Measurements from ENCODE around the gene VPS39.

VPS39 gene

DNA sequence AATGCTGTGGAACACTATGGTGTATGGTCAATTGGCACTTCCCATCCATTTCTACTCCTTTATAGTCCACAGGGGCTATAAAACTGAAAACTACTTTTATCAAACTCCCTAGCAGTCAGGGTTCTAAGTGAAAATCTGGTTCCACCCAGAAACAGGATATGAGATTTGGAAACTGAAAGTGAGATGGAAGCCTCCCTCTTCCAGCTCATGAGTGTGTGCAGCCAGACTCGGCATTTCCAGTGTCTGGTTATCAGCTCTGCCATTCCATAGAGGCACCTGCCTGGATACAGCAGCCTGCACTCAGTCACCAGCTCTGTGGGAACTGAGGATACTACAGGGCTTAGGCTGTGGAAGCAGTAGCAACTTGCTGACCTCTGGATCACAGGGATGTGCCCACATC lies 37.0 kb downstream of the VPS39 start:
- H2AFZ ChIP-seq (ENCODE audit: low read depth, low read length) = no peak overlapping the region
- no peak for TF ChIP-seq EZH2phosphoT487 (IDR thresholded peaks at IDR 0.05; ENCODE audit: low read depth)
- TF ChIP-seq, protein P1, sequence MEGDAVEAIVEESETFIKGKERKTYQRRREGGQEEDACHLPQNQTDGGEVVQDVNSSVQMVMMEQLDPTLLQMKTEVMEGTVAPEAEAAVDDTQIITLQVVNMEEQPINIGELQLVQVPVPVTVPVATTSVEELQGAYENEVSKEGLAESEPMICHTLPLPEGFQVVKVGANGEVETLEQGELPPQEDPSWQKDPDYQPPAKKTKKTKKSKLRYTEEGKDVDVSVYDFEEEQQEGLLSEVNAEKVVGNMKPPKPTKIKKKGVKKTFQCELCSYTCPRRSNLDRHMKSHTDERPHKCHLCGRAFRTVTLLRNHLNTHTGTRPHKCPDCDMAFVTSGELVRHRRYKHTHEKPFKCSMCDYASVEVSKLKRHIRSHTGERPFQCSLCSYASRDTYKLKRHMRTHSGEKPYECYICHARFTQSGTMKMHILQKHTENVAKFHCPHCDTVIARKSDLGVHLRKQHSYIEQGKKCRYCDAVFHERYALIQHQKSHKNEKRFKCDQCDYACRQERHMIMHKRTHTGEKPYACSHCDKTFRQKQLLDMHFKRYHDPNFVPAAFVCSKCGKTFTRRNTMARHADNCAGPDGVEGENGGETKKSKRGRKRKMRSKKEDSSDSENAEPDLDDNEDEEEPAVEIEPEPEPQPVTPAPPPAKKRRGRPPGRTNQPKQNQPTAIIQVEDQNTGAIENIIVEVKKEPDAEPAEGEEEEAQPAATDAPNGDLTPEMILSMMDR (IDR thresholded peaks at IDR 0.05; ENCODE audit: low read depth, low read length) = no peak
- H3K27me3 ChIP-seq (ENCODE audit: low read depth, low read length) = no peaks in the 10 kb centered on the region
- H3K9ac ChIP-seq (ENCODE audit: low read length) = no peak overlapping the region
- peaks cover 9% of the 10 kb centered on the region for H3K4me1 ChIP-seq (ENCODE audit: low read length)
- no peak overlapping the region for H3K27ac ChIP-seq (ENCODE audit: low read length)
- no peak overlapping the region for H3K4me3 ChIP-seq (ENCODE audit: low read length)
- H3K79me2 ChIP-seq (ENCODE audit: low read length) = no peaks in the 10 kb centered on the region
- no peaks in the 10 kb centered on the region for H4K20me1 ChIP-seq (ENCODE audit: insufficient read depth, low read length)
- H3K4me2 ChIP-seq (ENCODE audit: low read length) = peak overlapping the region; percentile 34
- peaks cover 45% of the 10 kb centered on the region for H3K36me3 ChIP-seq (replicated peaks; ENCODE audit: low read depth, low read length)
- H3K9me3 ChIP-seq (ENCODE audit: insufficient read depth, low read length) = no peaks in the 10 kb centered on the region

DNA sequence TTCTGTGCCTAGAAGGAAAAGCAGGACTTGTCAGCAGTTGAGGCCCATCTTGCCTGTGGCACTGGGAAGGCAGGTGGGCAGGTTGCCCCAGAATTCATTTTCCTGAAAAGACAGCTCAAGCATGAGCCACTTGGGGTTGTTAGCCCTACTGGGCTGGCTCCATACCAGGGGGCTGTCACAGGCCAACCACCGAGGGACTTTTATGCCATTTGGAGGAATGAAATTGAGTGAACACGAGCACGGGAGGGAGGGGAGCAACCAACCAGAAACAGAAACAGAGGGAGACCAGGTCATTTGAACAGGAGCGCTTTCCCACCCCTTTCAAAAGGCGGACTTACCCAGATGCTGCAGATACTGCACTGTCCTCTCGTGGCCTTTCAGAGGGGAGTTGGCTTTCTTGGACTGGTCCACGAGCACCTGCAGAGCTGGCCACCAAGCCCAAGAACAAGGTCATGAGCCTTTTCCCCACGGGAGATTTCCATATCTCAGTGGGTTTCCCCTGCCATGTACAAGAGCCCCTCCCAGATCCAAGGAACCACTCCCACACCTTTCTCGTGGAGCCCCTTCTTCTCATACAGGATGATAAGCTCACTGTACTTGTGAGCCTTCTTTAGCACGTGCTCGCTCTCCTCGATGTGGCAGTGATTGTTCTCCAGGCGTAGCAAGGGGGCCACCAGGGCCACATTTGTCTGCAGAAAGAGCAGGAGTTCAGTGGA lies 41.7 kb downstream of the VPS39 start:
- TF ChIP-seq, protein P1 (IDR thresholded peaks at IDR 0.05; ENCODE audit: low read depth, low read length) = no peak
- no peak for TF ChIP-seq EZH2phosphoT487 (IDR thresholded peaks at IDR 0.05; ENCODE audit: low read depth)
- H3K27ac ChIP-seq (ENCODE audit: low read length) = no peak overlapping the region
- no peaks in the 10 kb centered on the region for H3K27me3 ChIP-seq (ENCODE audit: low read depth, low read length)
- H3K9ac ChIP-seq (ENCODE audit: low read length) = no peak overlapping the region
- H3K4me3 ChIP-seq (ENCODE audit: low read length) = no peak overlapping the region
- H3K36me3 ChIP-seq (replicated peaks; ENCODE audit: low read depth, low read length) = peaks cover 58% of the 10 kb centered on the region
- H4K20me1 ChIP-seq (ENCODE audit: insufficient read depth, low read length) = no peaks in the 10 kb centered on the region
- no peaks in the 10 kb centered on the region for H3K9me3 ChIP-seq (ENCODE audit: insufficient read depth, low read length)
- H2AFZ ChIP-seq (ENCODE audit: low read depth, low read length) = no peak overlapping the region
- no peak overlapping the region for H3K4me2 ChIP-seq (ENCODE audit: low read length)
- no peaks in the 10 kb centered on the region for H3K79me2 ChIP-seq (ENCODE audit: low read length)
- H3K4me1 ChIP-seq (ENCODE audit: low read length) = peaks cover 7% of the 10 kb centered on the region

- H3K27ac ChIP-seq (ENCODE audit: low read length) = no peak overlapping the region
- no peak overlapping the region for H3K4me3 ChIP-seq (ENCODE audit: low read length)
- no peak overlapping the region for H3K9ac ChIP-seq (ENCODE audit: low read length)
- H2AFZ ChIP-seq (ENCODE audit: low read depth, low read length) = no peak overlapping the region
- H3K4me1 ChIP-seq (ENCODE audit: low read length) = no peaks in the 10 kb centered on the region
- H3K27me3 ChIP-seq (ENCODE audit: low read depth, low read length) = no peaks in the 10 kb centered on the region
- no peaks in the 10 kb centered on the region for H3K9me3 ChIP-seq (ENCODE audit: insufficient read depth, low read length)
- H3K79me2 ChIP-seq (ENCODE audit: low read length) = no peaks in the 10 kb centered on the region
- no peak overlapping the region for H3K4me2 ChIP-seq (ENCODE audit: low read length)
- H4K20me1 ChIP-seq (ENCODE audit: insufficient read depth, low read length) = no peaks in the 10 kb centered on the region
- H3K36me3 ChIP-seq (replicated peaks; ENCODE audit: low read depth, low read length) = peaks cover 61% of the 10 kb centered on the region
- no peak for TF ChIP-seq EZH2phosphoT487 (IDR thresholded peaks at IDR 0.05; ENCODE audit: low read depth)
Measured at GRCh38 chr15:42165106-42165505, 43.0 kb downstream of the VPS39 start.

- Histone ChIP-seq H3K79me2 (ENCODE audit: low read length) (no peaks in the 10 kb centered on the region), H2AFZ (ENCODE audit: low read depth, low read length) (no peak overlapping the region), H3K4me1 (ENCODE audit: low read length) (no peaks in the 10 kb centered on the region), H3K27ac (ENCODE audit: low read length) (no peak overlapping the region), H4K20me1 (ENCODE audit: insufficient read depth, low read length) (no peaks in the 10 kb centered on the region), H3K4me3 (ENCODE audit: low read length) (no peak overlapping the region), H3K9me3 (ENCODE audit: insufficient read depth, low read length) (no peaks in the 10 kb centered on the region), H3K9ac (ENCODE audit: low read length) (no peak overlapping the region), H3K27me3 (ENCODE audit: low read depth, low read length) (no peaks in the 10 kb centered on the region), H3K4me2 (ENCODE audit: low read length) (no peak overlapping the region), H3K36me3 (replicated peaks; ENCODE audit: low read depth, low read length) (peaks cover 62% of the 10 kb centered on the region)
- TF ChIP-seq EZH2phosphoT487 (IDR thresholded peaks at IDR 0.05; ENCODE audit: low read depth) = no peak
- TF ChIP-seq, protein P1 (IDR thresholded peaks at IDR 0.05; ENCODE audit: low read depth, low read length) = no peak
Measured at GRCh38 chr15:42163947-42164550, 44.1 kb downstream of the VPS39 start.
